Osteocyte (in vitro differentiated cells): Measurements from ENCODE around the gene CC2D1A. TPM values are rescaled to one million over a fixed set of nuclear protein-coding genes. Genes with fewer than 3 reads are reported as not detected.

Experiments
- DNase-seq: peaks from one replicate; pipeline ENCODE4 v3.0.0; 2021; ENCODE audit warnings: mixed read lengths; ENCODE audit not compliant: unreplicated experiment; ENCODE audit errors: extremely low spot score
- H3K27ac Mint-ChIP-seq: one replicate; pipeline ENCODE4 v1.8.0; 2021; ENCODE audit warnings: mild to moderate bottlenecking, mixed read lengths; ENCODE audit not compliant: unreplicated experiment
- H3K27me3 Mint-ChIP-seq: one replicate; pipeline ENCODE4 v1.8.0; 2021; ENCODE audit warnings: mixed read lengths; ENCODE audit not compliant: unreplicated experiment
- H3K36me3 Mint-ChIP-seq: one replicate; pipeline ENCODE4 v1.8.0; 2021; ENCODE audit warnings: mixed read lengths; ENCODE audit not compliant: unreplicated experiment
- H3K4me1 Mint-ChIP-seq: one replicate; pipeline ENCODE4 v1.8.0; 2021; ENCODE audit warnings: mixed read lengths; ENCODE audit not compliant: unreplicated experiment
- H3K4me3 Mint-ChIP-seq: one replicate; pipeline ENCODE4 v1.8.0; 2021; ENCODE audit warnings: mild to moderate bottlenecking, moderate library complexity, mixed read lengths; ENCODE audit not compliant: unreplicated experiment
- H3K9me3 Mint-ChIP-seq: one replicate; pipeline ENCODE4 v1.8.0; 2021; ENCODE audit warnings: mixed read lengths; ENCODE audit not compliant: unreplicated experiment
- CTCF ChIP-seq: fragments of 200-600 bp; sonication (generic); IDR thresholded peaks from 2 replicates; pipeline ENCODE4 v1.5.0; 2021; ENCODE audit warnings: antibody characterized with exemption, mild to moderate bottlenecking, moderate library complexity
- total RNA-seq: library from RNA; stranded (reverse); gene quantifications from 2 replicates; pipeline ENCODE4 v1.2.1, GENCODE V29; 2021

CC2D1A gene
- total RNA-seq, 1 donor from 2014 or later = 51.3 TPM

- Mint-ChIP-seq H3K4me3 (no peak overlapping the region), H3K27ac (no peak overlapping the region), H3K27me3 (no peaks in the 10 kb centered on the region), H3K9me3 (no peaks in the 10 kb centered on the region), H3K36me3 (peaks cover 18% of the 10 kb centered on the region), H3K4me1 (peaks cover 3% of the 10 kb centered on the region)
- peak; percentile 29 for TF ChIP-seq CTCF
- DNase-seq = no peak
Observed at GRCh38 chr19:13959962-13960862, 54.2 kb downstream of the CC2D1A start.

- Mint-ChIP-seq H3K4me3 (no peak overlapping the region), H3K27me3 (no peaks in the 10 kb centered on the region), H3K27ac (no peak overlapping the region), H3K4me1 (peaks cover 3% of the 10 kb centered on the region), H3K9me3 (no peaks in the 10 kb centered on the region), H3K36me3 (peaks cover 14% of the 10 kb centered on the region)
- TF ChIP-seq CTCF = no peak
- no peak for DNase-seq
Observed at GRCh38 chr19:13960863-13961784, 55.1 kb downstream of the CC2D1A start.

- peaks cover 11% of the 10 kb centered on the region for H3K36me3 Mint-ChIP-seq
- peaks cover 3% of the 10 kb centered on the region for H3K4me1 Mint-ChIP-seq
- DNase-seq = no peak
- no peak for TF ChIP-seq CTCF
- H3K4me3 Mint-ChIP-seq = no peak overlapping the region
- H3K9me3 Mint-ChIP-seq = no peaks in the 10 kb centered on the region
- no peaks in the 10 kb centered on the region for H3K27me3 Mint-ChIP-seq
- H3K27ac Mint-ChIP-seq = no peak overlapping the region
Observed at GRCh38 chr19:13961826-13962698, 56.1 kb downstream of the CC2D1A start.

GRCh38 chr19:13962699-13963602, 57.0 kb downstream of the CC2D1A start:
- no peak overlapping the region for H3K27ac Mint-ChIP-seq
- no peak for TF ChIP-seq CTCF
- peaks cover 11% of the 10 kb centered on the region for H3K36me3 Mint-ChIP-seq
- H3K9me3 Mint-ChIP-seq = no peaks in the 10 kb centered on the region
- no peaks in the 10 kb centered on the region for H3K27me3 Mint-ChIP-seq
- peaks cover 3% of the 10 kb centered on the region for H3K4me1 Mint-ChIP-seq
- no peak overlapping the region for H3K4me3 Mint-ChIP-seq
- DNase-seq = peak; percentile 83
